ENCODE measurements around the gene MYT1.
A peak's percentile ranks its signal among the peaks of the same experiment; 100 is the strongest.

MYT1 gene

DNA sequence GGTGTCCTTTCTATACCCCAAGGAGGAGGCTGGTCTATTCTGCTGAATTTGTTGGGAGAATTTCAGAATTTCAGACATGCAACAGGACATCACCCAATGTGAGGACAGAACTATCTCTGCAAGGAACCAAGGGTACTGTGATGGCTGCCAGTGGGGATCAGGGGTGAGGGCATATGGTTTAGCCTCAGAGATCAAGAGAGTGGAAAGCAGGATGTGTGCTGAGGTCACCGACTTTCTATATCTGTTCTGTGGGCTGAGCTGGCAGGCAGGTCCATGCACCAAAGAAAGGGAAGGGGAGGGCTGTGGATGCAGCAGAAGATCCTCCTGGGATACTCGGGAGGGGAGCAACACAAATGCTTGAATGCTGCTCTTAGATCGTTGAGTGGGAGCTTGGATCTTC, 28.8 kb downstream of the MYT1 start:
- no peak for DNase-seq

DNA sequence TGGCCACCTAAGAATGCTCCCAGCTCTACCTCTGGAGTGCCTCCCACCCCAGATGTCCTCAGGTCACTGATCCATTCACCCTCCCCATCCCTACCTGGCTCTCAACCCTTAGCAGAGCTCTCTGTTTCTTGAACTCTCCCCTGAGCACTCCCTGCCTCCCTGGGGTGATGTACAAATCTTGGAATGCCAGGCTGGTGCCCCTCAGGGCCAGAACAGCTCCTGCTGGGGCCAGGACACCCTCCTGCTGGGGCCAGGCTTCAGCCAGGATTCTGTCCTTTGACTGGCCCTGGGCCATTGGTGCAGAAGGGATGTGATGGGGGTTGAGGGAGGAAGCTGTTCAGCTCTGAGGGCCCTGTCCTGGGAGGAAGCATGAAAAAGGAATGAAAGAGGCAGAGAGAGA, 30.0 kb downstream of the MYT1 start:
- no peak for DNase-seq

DNA sequence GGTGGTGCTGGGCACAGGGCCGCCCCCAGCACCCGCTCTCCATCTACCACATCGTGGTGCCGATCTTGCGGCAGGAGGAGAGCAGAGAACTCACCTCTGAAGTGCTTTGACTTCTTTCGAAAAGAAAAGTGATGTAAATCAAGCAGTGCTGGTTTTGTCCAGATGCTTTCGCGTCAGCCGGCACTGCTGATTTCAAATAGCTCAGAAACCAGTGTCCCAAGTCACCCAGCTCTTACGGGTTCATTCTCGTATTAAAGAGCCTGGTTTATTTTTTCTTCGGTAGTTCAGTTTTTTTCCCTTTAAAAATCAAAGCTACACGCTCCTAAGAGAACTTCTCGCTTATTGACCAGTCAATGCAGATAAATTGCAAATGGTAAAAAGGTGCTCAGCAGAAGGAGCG, 32.1 kb downstream of the MYT1 start:
- no peak for DNase-seq

DNA sequence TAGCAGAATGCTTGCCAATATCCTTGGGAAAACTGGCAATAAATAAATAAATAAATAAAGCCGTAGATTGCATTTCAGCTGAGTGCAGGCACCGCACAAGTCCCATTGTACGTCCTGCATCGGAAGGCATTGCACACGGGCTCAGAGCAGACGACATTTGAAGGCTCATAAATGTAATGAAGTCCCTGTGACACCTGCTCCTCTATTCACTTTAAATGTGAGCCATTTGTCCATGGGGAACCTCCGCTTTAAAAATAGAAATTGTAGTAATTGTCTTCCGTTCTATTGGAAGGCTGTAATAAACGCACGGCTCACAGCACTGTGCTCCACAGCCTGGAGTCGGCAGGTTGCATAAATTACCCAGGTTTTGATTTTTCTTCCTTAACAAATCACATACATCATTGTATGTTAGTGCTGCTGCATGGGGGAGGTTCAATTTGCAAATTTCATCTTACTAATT, 32.6 kb downstream of the MYT1 start:
- DNase-seq = no peak

DNA sequence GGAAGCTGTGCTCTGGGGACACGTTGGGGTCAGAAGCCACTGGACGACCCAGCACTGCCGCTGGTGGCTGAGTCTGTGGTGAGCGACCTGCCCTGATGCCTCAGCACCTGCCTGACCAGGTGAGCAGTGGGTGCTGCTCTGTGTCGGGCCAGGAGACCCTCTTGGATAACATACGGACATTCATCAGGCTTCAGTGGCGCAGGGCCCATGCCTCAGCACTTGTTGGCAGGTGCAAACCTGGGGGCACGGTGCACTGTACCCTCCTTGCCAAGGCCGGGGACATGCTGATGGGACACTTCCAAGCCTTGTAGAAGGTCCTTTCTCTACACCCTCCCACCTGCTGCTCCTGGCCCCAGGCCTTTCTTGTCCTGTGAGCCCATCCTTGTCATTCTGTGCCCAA, 34.1 kb downstream of the MYT1 start:
- no peak for DNase-seq

DNA sequence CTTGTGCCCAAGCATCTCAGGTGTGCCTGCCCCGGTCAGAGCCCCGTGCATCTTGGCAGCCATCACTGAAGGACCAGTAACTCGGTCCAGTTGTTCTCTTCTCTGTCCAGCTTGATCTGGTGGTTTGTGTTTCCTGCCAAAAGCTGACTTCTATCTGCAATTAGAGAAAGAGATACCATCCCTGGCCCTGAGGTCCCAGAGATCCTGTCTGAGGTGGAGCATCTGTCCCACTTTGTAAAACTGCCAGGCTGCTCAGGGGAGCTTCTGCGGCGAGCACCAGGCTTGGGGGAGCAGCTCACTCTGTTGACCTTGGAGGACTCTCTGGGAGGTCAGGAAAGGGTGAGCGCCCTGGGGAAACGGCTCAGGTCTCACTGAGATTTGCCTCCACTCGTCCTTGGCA, 35.1 kb downstream of the MYT1 start:
- no peak for DNase-seq

DNA sequence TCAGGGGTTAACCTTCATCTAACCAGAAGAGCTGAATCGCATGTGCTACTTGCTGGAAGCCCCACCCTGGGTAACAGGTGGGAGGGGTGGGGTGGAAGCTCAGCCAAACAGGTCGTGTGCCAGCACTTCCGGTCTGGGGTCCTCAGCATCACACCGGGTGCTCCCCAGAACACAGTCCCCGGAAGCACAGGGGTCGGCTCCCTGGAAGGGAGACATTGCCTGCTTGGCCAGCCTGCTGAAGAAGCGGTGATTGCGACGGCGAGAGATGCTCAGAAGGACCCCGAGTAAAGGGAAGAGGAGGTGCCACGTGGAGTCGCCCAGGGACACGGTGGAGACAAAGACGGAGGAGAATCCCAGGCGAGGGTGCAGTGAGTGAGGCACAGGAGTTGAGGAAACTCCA, 36.5 kb downstream of the MYT1 start:
- no peak for DNase-seq

DNA sequence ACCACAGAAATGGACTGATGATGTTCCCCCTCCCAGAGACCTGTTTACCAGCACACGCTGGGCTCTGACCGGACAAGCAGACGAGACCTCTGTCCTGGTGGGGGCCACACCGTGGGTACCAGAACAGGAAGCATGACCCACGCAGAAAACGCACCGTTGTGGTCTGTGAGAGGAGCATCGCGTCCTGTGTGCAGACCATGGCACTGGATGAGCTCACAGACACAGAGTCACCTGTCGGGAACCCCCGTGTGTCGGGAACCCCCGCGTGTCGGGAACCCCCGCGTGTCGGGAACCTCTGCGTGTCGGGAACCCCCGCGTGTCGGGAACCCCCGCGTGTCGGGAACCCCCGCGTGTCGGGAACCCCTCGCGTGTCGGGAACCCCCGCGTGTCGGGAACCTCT, 37.4 kb downstream of the MYT1 start:
- DNase-seq = no peak

DNA sequence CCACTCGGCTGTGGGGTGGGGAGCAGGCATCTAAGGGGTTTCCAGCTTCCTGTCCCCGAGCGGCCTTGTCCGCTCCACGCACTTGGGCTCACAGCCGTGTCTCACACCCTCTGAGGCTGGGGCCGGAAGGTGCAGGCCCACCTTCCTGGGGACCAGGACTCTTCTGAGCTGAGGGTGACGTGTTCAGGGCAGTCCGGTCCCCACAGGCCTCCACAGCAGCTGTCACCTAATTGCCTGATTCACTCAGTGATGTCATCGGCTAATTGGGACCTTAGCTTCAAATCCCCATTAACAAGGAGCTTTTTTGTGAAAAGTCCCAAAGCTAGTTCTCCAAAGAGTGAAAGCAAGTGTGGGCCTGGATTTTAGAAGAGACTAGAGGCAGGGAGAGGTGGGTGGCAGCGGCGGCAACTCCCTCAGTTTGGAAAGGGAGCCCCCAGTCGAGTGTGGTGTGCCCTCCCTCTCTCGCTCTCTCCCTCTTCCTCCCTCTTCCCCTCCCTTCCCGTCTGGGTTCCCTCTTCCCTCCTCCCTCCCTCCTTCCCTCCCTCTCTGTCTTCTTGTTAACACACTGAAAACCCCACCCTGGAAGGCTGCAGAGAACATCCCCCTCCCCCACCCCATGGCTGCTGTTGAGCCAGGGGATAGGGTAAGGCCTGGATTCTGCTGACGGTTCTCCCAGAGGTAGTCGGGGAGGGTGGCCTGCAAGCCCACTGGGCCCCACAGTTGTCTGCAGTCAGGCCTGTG, 39.0 kb downstream of the MYT1 start:
- DNase-seq = no peak

DNA sequence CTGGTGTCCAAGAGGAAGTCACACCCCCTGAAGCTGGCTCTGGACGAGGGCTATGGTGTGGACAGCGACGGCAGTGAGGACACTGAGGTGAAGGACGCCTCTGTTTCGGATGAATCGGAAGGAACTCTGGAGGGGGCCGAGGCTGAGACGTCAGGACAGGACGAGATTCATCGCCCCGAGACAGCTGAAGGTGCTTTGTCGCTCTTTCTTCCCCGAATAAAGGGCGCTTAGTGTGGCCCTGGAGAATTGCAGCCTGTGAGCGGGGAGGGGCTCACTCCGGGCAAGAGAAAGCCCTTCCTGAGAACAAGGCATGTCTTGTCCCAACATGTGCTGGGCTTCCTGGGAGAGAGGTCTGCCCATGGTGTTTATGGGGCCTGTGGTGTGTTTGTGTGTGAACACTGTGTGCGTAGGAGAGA, 41.4 kb downstream of the MYT1 start:
- DNase-seq = no peak

DNA sequence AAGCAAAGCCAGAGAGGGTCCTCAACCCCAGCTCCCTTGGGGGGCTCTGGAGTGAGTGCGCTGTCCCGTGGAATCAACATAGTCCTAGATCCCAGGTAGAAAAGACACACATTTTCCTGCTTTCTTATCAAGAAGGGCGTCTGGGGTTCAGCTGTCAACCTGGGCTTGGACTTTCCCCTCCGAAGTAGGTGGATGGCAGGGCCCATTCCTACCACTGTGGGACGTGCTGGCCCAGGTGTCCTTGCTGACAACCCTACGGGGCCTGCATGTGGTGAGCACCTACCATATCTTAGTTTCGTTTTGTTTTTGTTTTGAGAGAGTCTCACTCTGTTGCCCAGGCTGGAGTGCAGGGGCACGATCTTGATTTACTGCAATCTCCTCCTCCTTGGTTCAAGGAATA, 42.4 kb downstream of the MYT1 start:
- no peak for DNase-seq

DNA sequence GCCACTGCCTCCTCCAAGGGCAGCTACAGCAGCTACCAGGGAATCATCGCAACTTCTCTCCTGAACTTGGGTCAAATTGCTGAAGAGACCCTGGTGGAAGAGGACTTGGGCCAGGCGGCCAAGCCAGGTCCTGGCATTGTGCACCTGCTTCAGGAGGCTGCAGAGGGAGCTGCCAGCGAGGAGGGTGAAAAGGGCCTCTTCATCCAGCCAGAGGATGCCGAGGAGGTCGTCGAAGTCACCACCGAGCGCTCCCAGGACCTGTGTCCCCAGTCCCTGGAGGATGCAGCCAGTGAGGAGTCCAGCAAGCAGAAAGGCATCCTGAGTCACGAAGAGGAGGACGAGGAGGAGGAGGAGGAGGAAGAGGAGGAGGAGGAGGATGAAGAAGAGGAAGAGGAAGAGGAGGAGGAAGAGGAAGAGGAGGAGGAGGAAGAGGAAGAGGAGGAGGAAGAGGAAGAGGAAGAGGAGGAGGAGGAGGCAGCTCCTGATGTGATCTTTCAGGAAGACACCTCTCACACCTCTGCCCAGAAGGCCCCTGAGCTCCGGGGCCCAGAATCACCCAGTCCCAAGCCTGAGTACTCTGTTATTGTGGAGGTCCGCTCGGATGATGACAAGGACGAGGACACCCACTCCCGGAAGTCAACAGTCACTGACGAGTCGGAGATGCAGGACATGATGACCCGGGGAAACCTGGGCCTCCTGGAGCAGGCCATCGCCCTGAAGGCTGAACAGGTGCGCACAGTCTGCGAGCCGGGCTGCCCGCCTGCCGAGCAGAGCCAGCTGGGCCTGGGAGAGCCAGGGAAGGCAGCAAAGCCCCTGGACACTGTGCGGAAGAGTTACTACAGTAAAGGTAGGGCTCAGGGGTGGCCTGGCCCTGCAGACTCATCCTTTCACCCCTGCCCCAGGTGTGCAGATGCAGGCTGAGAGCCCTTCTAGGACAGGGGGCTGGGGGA, 43.7 kb downstream of the MYT1 start:
- no peak for DNase-seq

DNA sequence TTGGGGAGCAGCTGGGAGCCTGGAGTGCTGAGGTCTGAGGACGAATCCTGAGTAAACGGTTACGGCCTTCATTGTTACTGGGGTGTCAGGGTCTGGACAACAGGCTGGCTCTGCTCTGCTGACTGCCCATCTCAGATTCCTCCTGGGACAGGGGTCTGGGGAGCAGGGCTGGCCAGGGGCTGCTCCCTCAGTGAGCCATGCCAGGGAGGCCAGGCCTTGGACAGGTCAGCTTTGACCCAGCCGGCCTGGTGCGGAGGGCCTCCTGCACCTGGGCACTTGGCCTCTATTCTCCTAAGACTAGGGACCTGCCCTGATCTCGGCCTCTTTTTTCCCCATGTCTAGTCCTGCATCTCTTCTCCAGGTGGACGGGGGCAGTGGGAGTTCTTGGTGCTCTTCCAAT, 44.9 kb downstream of the MYT1 start:
- DNase-seq = no peak

DNA sequence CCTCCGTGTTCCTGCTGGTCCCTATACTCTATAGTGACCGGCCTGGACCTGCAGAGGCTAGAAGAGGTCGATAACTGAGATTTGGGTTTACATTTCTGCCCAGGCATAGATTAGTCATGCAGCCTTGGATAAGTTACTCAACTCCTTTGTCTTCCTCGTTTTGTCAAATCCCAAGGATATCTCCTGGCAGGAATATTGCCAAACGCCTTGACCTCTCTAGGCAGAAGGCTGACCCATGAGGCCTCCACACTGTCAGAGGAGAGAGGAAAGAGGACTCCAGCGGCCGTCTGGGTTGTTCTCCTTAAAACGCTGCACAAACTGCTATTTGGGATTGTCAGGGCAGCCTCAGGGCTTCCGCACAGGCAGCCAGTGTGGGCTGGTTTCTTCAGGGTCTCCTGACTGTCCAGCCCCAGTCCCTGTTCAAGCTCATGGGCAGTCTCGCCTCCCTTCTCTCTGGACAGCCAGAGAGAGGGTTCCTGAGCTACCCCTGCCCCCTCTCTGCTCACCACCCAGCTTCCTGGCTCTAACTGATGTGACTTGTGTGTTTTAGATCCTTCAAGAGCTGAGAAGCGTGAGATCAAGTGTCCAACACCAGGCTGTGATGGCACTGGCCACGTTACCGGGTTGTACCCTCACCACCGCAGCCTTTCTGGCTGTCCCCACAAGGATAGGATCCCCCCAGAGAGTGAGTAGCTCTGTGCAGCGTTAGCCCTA, 46.6 kb downstream of the MYT1 start:
- DNase-seq = no peak

DNA sequence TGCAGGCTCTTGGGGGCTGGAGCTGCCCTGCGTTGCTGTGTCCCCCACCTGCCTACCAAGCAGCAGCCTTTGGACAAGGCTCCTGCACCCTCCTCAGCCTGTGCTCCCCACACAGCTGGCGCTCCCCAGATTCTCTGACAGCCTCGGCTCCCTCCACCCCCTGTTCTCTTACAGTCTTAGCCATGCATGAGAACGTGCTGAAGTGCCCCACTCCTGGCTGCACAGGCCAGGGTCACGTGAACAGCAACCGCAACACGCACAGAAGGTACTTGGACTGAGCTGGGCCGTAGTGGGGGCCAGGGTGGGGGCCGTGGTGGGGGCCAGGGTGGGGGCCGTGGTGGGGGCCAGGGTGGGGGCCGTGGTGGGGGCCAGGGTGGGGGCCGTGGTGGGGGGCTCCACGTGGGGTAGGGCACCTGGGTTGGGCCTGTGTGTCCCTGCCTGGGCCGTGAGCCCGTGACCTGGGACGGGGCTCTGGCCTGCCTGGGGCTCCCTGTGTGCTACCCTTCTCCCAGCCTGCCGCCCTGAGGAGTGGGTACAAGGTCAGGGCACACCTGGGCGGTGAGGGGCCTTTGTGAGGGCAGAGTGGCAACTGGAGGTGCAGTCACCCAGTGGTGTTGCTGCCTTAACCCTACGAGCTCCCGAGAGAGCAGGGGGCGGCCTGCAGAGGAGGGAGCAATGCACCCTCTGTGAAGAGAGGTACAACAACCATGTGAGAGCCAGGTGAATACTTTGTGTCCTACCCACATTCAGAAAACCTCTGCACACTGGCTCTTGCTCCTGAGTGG, 47.8 kb downstream of the MYT1 start:
- DNase-seq = no peak

DNA sequence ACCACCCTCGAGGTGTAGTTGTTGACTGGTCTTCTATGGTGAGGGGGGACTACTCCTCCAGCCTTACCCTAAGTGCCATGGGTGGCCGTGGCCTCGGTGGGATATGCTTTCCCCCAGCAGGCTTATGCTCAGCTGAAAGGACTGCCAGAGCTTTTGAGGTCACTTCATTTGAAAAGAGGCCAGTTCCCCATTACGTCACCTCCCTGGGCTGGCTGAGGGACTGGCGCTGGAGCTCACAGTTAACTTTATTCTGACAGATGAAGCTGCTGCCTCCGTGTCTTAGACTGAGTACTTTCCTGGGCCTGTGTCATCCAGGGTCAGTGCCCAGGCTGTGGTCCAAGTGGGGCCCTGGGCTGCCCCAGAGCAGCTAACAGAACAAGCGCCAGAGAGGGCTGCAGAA, 48.5 kb downstream of the MYT1 start:
- no peak for DNase-seq

DNA sequence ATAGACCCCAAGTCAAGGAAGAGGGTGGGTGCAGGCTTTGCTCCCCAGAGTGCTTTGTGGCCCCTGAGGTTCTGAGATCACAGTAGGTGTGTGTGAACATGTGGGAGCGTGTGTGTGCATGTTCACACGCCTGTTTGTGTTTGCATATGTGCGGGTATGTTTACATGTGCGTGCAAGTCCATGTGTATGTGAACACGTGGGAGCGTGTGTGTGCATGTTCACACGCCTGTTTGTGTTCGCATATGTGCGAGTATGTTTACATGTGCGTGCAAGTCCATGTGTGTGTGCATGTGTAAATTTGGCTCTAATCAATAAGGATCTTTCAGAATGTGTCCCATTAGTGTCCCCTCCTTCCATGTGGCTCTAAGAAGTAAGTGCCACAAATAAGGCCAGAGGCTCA, 49.9 kb downstream of the MYT1 start:
- no peak for DNase-seq

DNA sequence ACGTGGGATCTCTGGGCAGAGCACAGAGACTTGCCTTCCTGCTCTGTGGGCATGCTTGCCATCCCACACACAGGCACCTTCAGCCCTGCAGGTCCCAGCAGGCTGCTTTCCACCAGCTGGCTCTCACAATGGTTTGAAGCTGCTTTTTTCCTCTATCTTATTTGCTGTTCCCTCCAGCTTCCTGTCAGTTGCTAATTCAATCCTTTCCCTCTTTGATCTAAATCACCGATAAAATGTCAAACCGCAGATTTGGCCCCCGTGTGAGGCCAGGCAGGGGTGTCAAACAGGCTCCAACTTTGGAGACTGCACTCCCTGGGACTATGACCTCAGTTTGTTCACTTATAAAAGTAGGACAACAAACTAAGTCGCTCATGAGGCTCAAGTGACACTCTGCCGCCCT, 50.7 kb downstream of the MYT1 start:
- no peak for DNase-seq

DNA sequence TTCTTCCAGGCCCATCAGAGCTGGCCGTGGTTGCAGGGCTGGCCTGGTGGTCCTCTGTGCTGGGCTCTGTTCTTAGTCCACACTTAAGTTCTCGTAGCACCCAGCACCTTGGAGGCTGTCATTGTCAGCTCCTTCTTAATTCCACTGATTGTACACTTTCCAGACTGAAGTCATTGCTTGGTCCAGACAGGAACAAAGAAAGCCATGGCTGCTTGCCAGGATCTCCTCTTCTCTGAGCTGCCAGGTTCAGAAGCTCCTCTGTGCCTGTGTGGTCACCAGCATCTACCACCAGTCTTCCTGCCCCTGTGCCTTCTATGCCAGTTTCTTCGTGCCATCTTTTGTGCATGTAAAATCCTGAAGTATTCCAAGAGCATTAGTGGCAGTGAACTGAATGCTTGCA, 51.8 kb downstream of the MYT1 start:
- no peak for DNase-seq

DNA sequence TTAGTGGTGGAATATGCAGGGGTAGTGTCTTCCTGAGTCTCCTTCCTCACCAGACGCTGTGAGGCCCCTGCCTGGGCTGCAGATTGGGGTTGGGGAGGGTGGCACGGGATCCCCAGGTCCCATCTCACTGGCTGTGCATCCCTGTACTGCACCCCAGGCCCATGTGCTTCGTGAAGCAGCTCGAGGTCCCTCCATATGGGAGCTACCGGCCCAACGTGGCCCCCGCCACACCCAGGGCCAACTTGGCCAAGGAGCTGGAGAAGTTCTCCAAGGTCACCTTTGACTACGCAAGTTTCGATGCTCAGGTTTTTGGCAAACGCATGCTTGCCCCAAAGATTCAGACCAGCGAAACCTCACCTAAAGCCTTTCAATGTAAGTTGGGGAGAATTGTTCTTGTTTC, 52.7 kb downstream of the MYT1 start:
- no peak for DNase-seq

DNA sequence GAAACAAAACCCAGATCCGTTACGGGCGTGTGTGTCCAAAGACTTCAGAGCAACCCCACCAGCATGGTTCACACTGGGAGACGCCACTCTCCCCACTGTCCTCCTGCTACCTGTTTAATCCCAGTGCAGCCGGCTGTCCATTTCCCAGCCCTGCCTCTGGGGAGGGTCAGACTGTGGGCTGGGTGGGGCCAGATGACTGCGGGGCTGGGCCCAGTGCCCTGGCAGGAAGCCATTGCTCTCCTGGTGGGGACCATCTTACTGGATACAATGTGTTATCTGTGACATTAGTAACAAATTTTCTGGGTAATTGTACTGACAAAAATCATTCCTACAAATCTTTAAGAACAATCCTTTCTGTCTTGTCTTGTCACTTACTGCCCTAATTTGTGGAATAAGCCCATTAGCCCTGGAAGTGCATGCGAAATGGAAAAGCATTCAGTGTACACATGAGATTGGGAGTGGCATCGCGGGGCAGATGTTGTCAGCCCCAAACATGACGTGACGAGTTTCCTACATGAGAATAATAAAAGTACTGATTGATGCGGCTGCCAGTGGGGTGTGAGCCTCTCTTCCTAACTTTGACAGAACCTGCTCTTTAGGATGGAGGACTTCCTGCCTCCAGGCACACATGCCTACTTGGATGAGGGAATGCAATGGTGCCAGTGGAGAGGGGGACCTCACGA, 53.4 kb downstream of the MYT1 start:
- DNase-seq = no peak

DNA sequence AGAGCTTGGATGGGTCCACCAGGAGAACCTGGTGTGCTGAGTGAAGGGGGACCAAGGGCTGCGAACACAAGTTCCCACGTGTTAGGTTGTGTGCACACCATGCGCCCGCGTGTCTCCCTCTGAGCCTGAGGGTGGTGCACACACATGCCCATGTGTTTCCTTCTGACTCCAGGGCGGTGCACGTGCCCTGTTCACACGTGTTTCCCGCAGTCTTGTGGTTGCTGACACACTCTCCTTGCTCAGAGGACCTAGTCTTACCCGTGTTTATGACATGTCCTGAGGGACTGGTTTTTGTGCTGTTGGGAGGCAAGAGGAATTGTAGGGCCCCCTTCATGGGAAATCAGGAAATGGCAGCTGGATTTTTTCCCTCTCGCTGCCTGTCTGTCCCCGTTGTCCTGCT, 55.0 kb downstream of the MYT1 start:
- DNase-seq = peak; percentile 9

All from central memory CD4-positive, alpha-beta T cell (primary cell).